A673 (cell line): Measurements from ENCODE around the gene LIN7B.

Experiments used
- CTCF ChIP-seq: fragments of 300-800, 200-600 bp; sonication (generic); conservative IDR thresholded peaks from 2 replicates; pipeline ENCODE4 v1.5.1; 2017; ENCODE audit warnings: low read depth, mild to moderate bottlenecking, antibody characterized with exemption, low read length, moderate library complexity, mixed read lengths
- EZH2 ChIP-seq: fragments of 200-600 bp; sonication (generic); IDR thresholded peaks from 2 replicates; pipeline ENCODE4 v1.6.1; 2017; ENCODE audit warnings: borderline replicate concordance, low read depth, mild to moderate bottlenecking, mixed read lengths, antibody characterized with exemption, low read length; ENCODE audit not compliant: poor library complexity, severe bottlenecking

- TF ChIP-seq CTCF = no peak
- no peak for TF ChIP-seq EZH2
These were observed 43.8 kb upstream of the LIN7B start for GRCh38 chr19:49070416-49070815.
